ENCODE measurements around the gene CHAT.

- TF ChIP-seq CTCF (IDR thresholded peaks at IDR 0.05) (no peak), POLR2A (IDR thresholded peaks at IDR 0.05) (no peak), EP300 (IDR thresholded peaks at IDR 0.05) (no peak)
Measured at GRCh38 chr10:49653273-49653929, 39.6 kb downstream of the CHAT start.

Measured in ovary (tissue), 3 donors.